Gastroesophageal sphincter (tissue), 3 donors: ENCODE data around the gene KCTD21.

Experiments
- POLR2A ChIP-seq, 2 donors: fragments of 450-650 bp; IDR thresholded peaks; one replicate each; pipeline ENCODE4 v1.6.1; 2017; ENCODE audit warnings: antibody characterized with exemption in 2 of 2, mild to moderate bottlenecking in 2 of 2, moderate library complexity in 1 of 2
- POLR2AphosphoS5 ChIP-seq: sonication (generic); formaldehyde crosslinking; IDR thresholded peaks from one replicate; pipeline ENCODE4 v1.6.1; 2017; ENCODE audit warnings: antibody characterized with exemption
- TF ChIP-seq, protein P1 (sequence below), 4 experiments: fragments of 200-600 bp in 2 of 4; fragments of 450-650 bp in 2 of 4; sonication (generic) in 1 of 4; IDR thresholded peaks; one replicate each; pipeline ENCODE4 v1.5.1; 2017 to 2019; ENCODE audit warnings: antibody characterized with exemption in 4 of 4, mild to moderate bottlenecking in 2 of 4, moderate library complexity in 2 of 4

DNA sequence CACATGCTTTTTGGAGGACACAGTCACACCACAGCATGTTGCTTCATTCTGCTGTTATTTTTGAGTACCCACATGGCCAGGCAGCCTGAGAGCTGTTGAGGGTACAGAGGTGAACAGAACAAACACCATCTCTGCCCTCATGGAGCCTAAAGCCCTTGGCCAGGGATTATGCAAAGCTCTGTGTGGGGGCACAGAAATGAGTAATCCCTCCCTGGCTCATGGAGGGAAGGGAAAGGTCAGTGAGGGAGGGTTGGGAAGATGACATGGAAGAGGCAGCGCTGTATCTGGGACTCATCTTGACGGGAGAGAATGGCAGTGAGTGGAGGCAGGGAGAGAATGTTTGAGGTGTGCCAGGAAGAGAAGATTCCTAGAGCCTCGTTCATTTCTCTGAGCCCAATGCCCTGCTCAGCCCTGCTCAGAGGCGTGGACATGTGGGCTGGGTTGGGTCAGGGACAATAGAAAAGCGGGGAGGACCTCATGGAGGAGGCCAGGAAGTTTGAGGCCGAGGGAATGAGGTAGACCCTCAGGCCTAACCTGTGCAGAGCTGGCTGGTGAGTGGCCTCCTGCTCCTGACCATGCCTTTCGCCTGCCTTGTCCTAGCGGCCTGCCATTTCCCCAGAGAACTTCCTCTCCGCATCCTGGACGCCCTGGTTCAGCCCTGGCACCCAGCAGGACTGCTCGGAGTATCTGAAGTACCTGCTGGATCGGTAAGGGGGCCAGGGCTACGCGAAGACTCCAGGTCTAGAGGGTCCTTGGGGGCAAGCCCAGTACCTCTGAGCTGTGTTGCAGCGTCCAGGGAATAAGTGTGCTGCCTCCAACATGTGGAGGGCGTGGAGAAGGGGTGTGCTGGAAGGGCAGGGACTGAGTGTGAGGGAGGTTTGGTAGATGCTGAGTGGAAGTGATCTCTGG is 20.1 kb upstream of the KCTD21 start:
- TF ChIP-seq, protein P1, sequence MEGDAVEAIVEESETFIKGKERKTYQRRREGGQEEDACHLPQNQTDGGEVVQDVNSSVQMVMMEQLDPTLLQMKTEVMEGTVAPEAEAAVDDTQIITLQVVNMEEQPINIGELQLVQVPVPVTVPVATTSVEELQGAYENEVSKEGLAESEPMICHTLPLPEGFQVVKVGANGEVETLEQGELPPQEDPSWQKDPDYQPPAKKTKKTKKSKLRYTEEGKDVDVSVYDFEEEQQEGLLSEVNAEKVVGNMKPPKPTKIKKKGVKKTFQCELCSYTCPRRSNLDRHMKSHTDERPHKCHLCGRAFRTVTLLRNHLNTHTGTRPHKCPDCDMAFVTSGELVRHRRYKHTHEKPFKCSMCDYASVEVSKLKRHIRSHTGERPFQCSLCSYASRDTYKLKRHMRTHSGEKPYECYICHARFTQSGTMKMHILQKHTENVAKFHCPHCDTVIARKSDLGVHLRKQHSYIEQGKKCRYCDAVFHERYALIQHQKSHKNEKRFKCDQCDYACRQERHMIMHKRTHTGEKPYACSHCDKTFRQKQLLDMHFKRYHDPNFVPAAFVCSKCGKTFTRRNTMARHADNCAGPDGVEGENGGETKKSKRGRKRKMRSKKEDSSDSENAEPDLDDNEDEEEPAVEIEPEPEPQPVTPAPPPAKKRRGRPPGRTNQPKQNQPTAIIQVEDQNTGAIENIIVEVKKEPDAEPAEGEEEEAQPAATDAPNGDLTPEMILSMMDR (IDR thresholded peaks at IDR 0.05): no peak
- TF ChIP-seq POLR2A (IDR thresholded peaks at IDR 0.05): no peak
- no peak for TF ChIP-seq POLR2AphosphoS5
